Measurements from ENCODE around the gene LRRC1. TPM values are rescaled to one million over a fixed set of nuclear protein-coding genes. Genes with fewer than 3 reads are reported as not detected.
"Not testable (repeated sequence)": the region's sequence is repeated elsewhere in the genome, so short reads cannot be mapped to it uniquely, and the experiment has no call there.

The LRRC1 gene
- total RNA-seq, 1 donor = 18.6 TPM

GRCh38 chr6:53803081-53803860, 8.5 kb downstream of the LRRC1 start:
- H3K4me3 ChIP-seq (ENCODE audit: low read depth, low read length) = no peak overlapping the region
- peak; percentile 61 for DNase-seq (ENCODE audit: low read depth)
- no peak for TF ChIP-seq CTCF (IDR thresholded peaks at IDR 0.05; ENCODE audit: insufficient read depth, low read depth, low read length)

GRCh38 chr6:53805016-53805415, 10.2 kb downstream of the LRRC1 start:
- H3K4me3 ChIP-seq (ENCODE audit: low read depth, low read length) = no peak overlapping the region
- TF ChIP-seq CTCF (IDR thresholded peaks at IDR 0.05; ENCODE audit: insufficient read depth, low read depth, low read length) = no peak
- DNase-seq (ENCODE audit: low read depth) = no peak

- no peak for TF ChIP-seq CTCF (IDR thresholded peaks at IDR 0.05; ENCODE audit: insufficient read depth, low read depth, low read length)
- no peak for DNase-seq (ENCODE audit: low read depth)
- no peak overlapping the region for H3K4me3 ChIP-seq (ENCODE audit: low read depth, low read length)
Measured at GRCh38 chr6:53805725-53806124, 10.9 kb downstream of the LRRC1 start.

- not testable (repeated sequence) for H3K4me3 ChIP-seq (ENCODE audit: low read depth, low read length); DNase-seq (ENCODE audit: low read depth)
Measured at GRCh38 chr6:53807606-53808005, 12.8 kb downstream of the LRRC1 start.

GRCh38 chr6:53808302-53808881, 13.6 kb downstream of the LRRC1 start:
- no peak overlapping the region for H3K4me3 ChIP-seq (ENCODE audit: low read depth, low read length)
- no peak for DNase-seq (ENCODE audit: low read depth)
- TF ChIP-seq CTCF (IDR thresholded peaks at IDR 0.05; ENCODE audit: insufficient read depth, low read depth, low read length) = no peak

GRCh38 chr6:53809691-53810090, 14.9 kb downstream of the LRRC1 start:
- TF ChIP-seq CTCF (IDR thresholded peaks at IDR 0.05; ENCODE audit: insufficient read depth, low read depth, low read length) = no peak
- no peak overlapping the region for H3K4me3 ChIP-seq (ENCODE audit: low read depth, low read length)
- no peak for DNase-seq (ENCODE audit: low read depth)

- DNase-seq (ENCODE audit: low read depth) = no peak
- no peak overlapping the region for H3K4me3 ChIP-seq (ENCODE audit: low read depth, low read length)
- TF ChIP-seq CTCF (IDR thresholded peaks at IDR 0.05; ENCODE audit: insufficient read depth, low read depth, low read length) = no peak
Measured at GRCh38 chr6:53811082-53811481, 16.3 kb downstream of the LRRC1 start.
